A673 (cell line): ENCODE measurements around the gene CCDC157. TPM values are rescaled to one million over a fixed set of nuclear protein-coding genes. Genes with fewer than 3 reads are reported as not detected.
A peak's percentile ranks its signal among the peaks of the same experiment; 100 is the strongest.

ENCODE experiments used
- Bru-seq: library from RNA; stranded (reverse); fragments of 400-500 nt; gene quantifications from one replicate; lab custom pipeline; 2021; lab: Mats Ljungman, UMichigan
- BruChase-seq, 2 experiments: library from RNA; stranded (reverse); fragments of 400-500 nt; gene quantifications; one replicate each; lab custom pipeline; 2021; lab: Mats Ljungman, UMichigan
- BruUV-seq: library from RNA; stranded (reverse); fragments of 400-500 nt; replicated peaks from 2 replicates; lab custom pipeline; 2021; lab: Mats Ljungman, UMichigan
- CTCF ChIA-PET: fragments of 300-600 bp; sonication (Branson Sonifier 250); formaldehyde crosslinking; loops from one replicate; lab custom pipeline; 2022; ENCODE audit warnings: antibody characterized with exemption; lab: Charles Lee
- POLR2A ChIA-PET: fragments of 300-600 bp; sonication (Branson Sonifier 250); formaldehyde crosslinking; loops from one replicate; lab custom pipeline; 2022; ENCODE audit warnings: antibody characterized with exemption; ENCODE audit not compliant: low non-redundant PET; lab: Charles Lee
- DNase-seq: peaks from one replicate; pipeline ENCODE4 v3.0.0-alpha.2; 2015; ENCODE audit warnings: low spot score
- H3K27ac ChIP-seq: fragments of 200-600 bp; sonication (generic); 2 replicates; pipeline ENCODE4 v1.5.1; 2016; ENCODE audit warnings: mixed run types, low read depth, mild to moderate bottlenecking, mixed read lengths, antibody characterized with exemption, low read length; ENCODE audit not compliant: poor library complexity, severe bottlenecking
- H3K27me3 ChIP-seq: fragments of 200-600 bp; sonication (generic); replicated peaks from 2 replicates; pipeline ENCODE4 v1.6.1; 2017; ENCODE audit warnings: mixed run types, low read depth, mild to moderate bottlenecking, mixed read lengths, antibody characterized with exemption, low read length; ENCODE audit not compliant: insufficient read depth, poor library complexity
- H3K36me3 ChIP-seq: fragments of 200-600 bp; sonication (generic); 2 replicates; pipeline ENCODE4 v1.6.1; 2016; ENCODE audit warnings: mixed run types, mild to moderate bottlenecking, mixed read lengths, antibody characterized with exemption, low read length; ENCODE audit not compliant: insufficient read depth, poor library complexity, severe bottlenecking
- H3K4me1 ChIP-seq: fragments of 200-600 bp; sonication (generic); 2 replicates; pipeline ENCODE4 v1.6.1; 2017; ENCODE audit warnings: mixed run types, mild to moderate bottlenecking, mixed read lengths, antibody characterized with exemption, low read length; ENCODE audit not compliant: insufficient read depth, poor library complexity, severe bottlenecking
- H3K4me3 ChIP-seq: fragments of 200-600 bp; sonication (generic); 2 replicates; pipeline ENCODE4 v1.5.1; 2016; ENCODE audit warnings: low read depth, mixed run types, mild to moderate bottlenecking, mixed read lengths, low read length; ENCODE audit not compliant: poor library complexity, severe bottlenecking
- H3K9me3 ChIP-seq: fragments of 200-600 bp; sonication (generic); 2 replicates; pipeline ENCODE4 v1.6.1; 2016; ENCODE audit warnings: mixed run types, low read depth, mild to moderate bottlenecking, mixed read lengths, antibody characterized with exemption, low read length; ENCODE audit not compliant: poor library complexity, severe bottlenecking
- CTCF ChIP-seq: fragments of 300-800, 200-600 bp; sonication (generic); conservative IDR thresholded peaks from 2 replicates; pipeline ENCODE4 v1.5.1; 2017; ENCODE audit warnings: low read depth, mild to moderate bottlenecking, antibody characterized with exemption, low read length, moderate library complexity, mixed read lengths
- EZH2 ChIP-seq: fragments of 200-600 bp; sonication (generic); IDR thresholded peaks from 2 replicates; pipeline ENCODE4 v1.6.1; 2017; ENCODE audit warnings: borderline replicate concordance, low read depth, mild to moderate bottlenecking, mixed read lengths, antibody characterized with exemption, low read length; ENCODE audit not compliant: poor library complexity, severe bottlenecking
- intact Hi-C: fragments of 100-400 bp; cut with micrococcal nuclease; formaldehyde crosslinking; loops from one replicate; pipeline ENCODE4 v1.10.0; 2022; ENCODE audit not compliant: unreplicated experiment
- long read RNA-seq: library from polyadenylated mRNA; stranded (forward); transcript quantifications from one replicate; pipeline ENCODE4 v2.0.0, GENCODE V29; 2022
- total RNA-seq: library from RNA; stranded (reverse); gene quantifications from 2 replicates; pipeline ENCODE4 v1.2.3, GENCODE V29; 2021

Gene CCDC157
- total RNA-seq (5.7 and 6.0 TPM in 2 replicates), Bru-seq, nascent RNA (percentile 49 among the genes with signal in this experiment), BruChase-seq, experiment 1, labeled RNA remaining after a 2-hour chase (percentile 47 among the genes with signal in this experiment), BruChase-seq, experiment 2, labeled RNA remaining after a 6-hour chase (percentile 50 among the genes with signal in this experiment)
- long read RNA-seq, transcript CCDC157-202 (3 exons, 1,759 nt), result major isoform, 12 of 27 reads
- long read RNA-seq, partial matches to known transcripts, result 4 of 27 reads
- long read RNA-seq, other reads (novel, unspliced or antisense), result 11 of 27 reads

GRCh38 chr22:30356449-30357235 is at the start of gene CCDC157, which contains the start of gene SF3A1:
Gene CCDC157, plus strand, starts transcription at chr22:30357007. Its CDS starts 8,994 bp downstream, at chr22:30366001.
Gene SF3A1, minus strand, starts transcription at chr22:30356894. Its CDS starts 102 bp downstream, at chr22:30356792.
- POLR2A ChIA-PET, result interaction anchor here (0.6 to 0.7 kb wide), 3 partner anchors 35 to 792 kb away, joined by 3 to 4 read pairs (median 3); no protein-coding TSS in a partner anchor
- CTCF ChIA-PET, result interaction anchor here (0.5 to 0.6 kb wide), 2 partner anchors 31 to 68 kb away, joined by 3 read pairs; no protein-coding TSS in a partner anchor
- H3K4me3 ChIP-seq, result peak within 1 kb of the TSS; percentile 82
- H3K9me3 ChIP-seq, result no peaks in the 10 kb centered on the region
- TF ChIP-seq CTCF (no peak), EZH2 (no peak)
- H3K4me1 ChIP-seq, result peaks cover 22% of the 10 kb centered on the region
- peak within 1 kb of the TSS; percentile 97 for H3K27ac ChIP-seq
- H3K27me3 ChIP-seq, result no peaks in the 10 kb centered on the region
- no TSS peak for BruUV-seq
- peaks cover 16% of the 10 kb centered on the region for H3K36me3 ChIP-seq
- peak; percentile 96 for DNase-seq
- intact Hi-C loops, result no loop called here

- intact Hi-C loops, result no loop called here
- H3K27ac ChIP-seq, result no peak overlapping the region
- H3K36me3 ChIP-seq, result no peaks in the 10 kb centered on the region
- H3K4me1 ChIP-seq, result peaks cover 8% of the 10 kb centered on the region
- ChIA-PET POLR2A (no interaction called here), CTCF (no interaction called here)
- H3K4me3 ChIP-seq, result no peak overlapping the region
- no peaks in the 10 kb centered on the region for H3K27me3 ChIP-seq
- no peak for DNase-seq
- no peak for TF ChIP-seq CTCF
- no peak for TF ChIP-seq EZH2
- no peaks in the 10 kb centered on the region for H3K9me3 ChIP-seq
- BruUV-seq, result no TSS peak
Observed at GRCh38 chr22:30307041-30307574, 49.7 kb upstream of the CCDC157 start.

GRCh38 chr22:30308093-30308492 is 48.7 kb upstream of the CCDC157 start:
- Histone ChIP-seq H3K4me3 (no peak overlapping the region), H3K27me3 (no peaks in the 10 kb centered on the region), H3K27ac (no peak overlapping the region), H3K9me3 (no peaks in the 10 kb centered on the region), H3K36me3 (no peaks in the 10 kb centered on the region), H3K4me1 (peaks cover 8% of the 10 kb centered on the region)
- ChIA-PET POLR2A (no interaction called here), CTCF (no interaction called here)
- intact Hi-C loops, result no loop called here
- no peak for TF ChIP-seq CTCF
- TF ChIP-seq EZH2, result no peak
- BruUV-seq, result no TSS peak
- no peak for DNase-seq
